ENCODE results near the gene TFR2.
A peak's percentile ranks its signal among the peaks of the same experiment; 100 is the strongest.

The TFR2 gene

DNA sequence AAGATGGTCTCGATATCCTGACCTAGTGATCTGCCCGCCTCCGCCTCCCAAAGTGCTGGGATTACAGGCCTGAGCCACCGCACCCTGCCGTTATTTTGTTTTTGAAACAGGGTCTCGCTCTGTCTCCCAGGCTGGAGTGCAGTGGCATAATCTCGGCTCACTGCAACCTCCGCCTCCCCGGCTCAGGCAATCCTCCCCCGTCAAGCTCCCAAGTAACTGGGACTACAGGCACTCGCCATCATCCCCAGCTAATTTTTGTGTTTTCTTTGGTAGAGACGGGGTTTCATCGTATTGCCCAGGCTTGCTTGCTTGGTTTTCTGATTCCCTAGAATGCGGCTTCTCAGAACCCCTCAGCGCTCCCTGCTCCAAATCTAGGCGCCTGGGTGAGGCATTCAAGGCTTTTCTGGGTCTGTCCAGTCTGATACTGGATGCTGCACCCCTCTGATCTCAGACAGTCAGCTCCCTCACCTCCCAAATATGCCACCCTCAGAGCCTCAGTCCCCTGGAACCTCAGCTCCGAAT is 1.3 kb downstream of the TFR2 start:
- TF ChIP-seq ZFX (IDR thresholded peaks at IDR 0.05; ENCODE audit: borderline replicate concordance), result no peak
- TF ChIP-seq, protein P1, sequence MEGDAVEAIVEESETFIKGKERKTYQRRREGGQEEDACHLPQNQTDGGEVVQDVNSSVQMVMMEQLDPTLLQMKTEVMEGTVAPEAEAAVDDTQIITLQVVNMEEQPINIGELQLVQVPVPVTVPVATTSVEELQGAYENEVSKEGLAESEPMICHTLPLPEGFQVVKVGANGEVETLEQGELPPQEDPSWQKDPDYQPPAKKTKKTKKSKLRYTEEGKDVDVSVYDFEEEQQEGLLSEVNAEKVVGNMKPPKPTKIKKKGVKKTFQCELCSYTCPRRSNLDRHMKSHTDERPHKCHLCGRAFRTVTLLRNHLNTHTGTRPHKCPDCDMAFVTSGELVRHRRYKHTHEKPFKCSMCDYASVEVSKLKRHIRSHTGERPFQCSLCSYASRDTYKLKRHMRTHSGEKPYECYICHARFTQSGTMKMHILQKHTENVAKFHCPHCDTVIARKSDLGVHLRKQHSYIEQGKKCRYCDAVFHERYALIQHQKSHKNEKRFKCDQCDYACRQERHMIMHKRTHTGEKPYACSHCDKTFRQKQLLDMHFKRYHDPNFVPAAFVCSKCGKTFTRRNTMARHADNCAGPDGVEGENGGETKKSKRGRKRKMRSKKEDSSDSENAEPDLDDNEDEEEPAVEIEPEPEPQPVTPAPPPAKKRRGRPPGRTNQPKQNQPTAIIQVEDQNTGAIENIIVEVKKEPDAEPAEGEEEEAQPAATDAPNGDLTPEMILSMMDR (IDR thresholded peaks at IDR 0.05), result no peak

DNA sequence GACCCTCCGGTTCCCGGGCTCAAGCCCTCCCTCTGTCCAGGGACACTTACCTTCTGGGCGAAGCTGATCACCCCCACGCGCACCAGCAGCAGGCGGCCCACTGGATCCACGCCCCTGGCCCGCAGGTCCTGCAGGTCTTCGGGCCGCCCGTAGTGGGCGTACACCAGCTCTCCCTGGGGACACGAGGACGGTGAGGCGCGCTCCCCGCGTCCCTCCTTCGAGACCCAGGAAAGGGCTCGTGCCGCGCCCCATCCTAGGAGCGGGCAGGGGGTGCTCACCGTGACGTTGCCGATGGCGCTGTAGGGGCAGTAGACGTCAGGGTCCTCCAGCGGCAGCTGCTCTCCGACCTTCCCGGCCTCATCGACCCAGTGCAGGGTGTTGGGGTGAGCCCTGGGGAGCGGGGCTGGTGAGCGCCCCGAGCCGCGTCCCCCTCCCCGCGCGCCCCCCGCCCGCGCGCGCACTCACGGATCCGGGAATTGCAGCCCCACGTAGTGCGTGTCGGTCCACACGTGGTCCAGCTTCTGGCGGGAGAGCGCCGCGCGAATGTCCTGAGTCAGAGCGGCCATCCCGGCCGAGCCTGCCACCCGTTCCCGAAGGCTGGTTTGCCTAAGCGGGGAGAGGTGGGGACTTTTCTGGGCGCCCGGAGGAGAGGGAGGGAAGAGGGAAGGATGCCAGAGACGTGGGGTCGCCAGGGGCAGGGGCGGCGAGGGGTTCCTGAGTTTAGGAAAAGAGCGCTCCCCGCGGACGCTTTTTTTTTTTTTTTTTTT is 8.2 kb downstream of the TFR2 start:
- TF ChIP-seq, protein P1 (IDR thresholded peaks at IDR 0.05), result peak; percentile 59
- no peak for TF ChIP-seq ZFX (IDR thresholded peaks at IDR 0.05; ENCODE audit: borderline replicate concordance)
- H3K27ac ChIP-seq, result peak overlapping the region; percentile 83

More for the DNA sequence above, 1.3 kb downstream of the TFR2 start:
- no peak overlapping the region for H3K27ac ChIP-seq

DNA sequence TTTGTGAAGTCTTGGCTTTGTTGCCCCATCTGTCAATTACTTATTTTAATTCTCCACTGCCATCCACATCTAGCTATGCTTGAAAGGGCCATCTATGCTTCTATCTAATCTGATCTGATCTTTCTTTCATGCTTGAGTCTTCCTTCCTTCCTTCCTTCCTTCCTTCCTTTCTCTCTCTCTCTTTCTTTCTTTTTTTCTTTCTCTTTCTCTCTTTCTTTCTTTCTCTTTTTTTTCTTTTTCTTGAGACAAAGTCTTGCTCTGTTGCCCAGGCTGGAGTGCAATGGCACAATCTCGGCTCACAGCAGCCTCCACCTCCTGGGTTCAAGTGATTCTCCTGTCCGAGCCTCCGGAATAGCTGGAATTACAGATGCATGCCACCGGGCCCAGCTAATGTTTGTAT is 11.3 kb downstream of the TFR2 start:
- no peak for TF ChIP-seq ZFX (IDR thresholded peaks at IDR 0.05; ENCODE audit: borderline replicate concordance)
- TF ChIP-seq, protein P1 (IDR thresholded peaks at IDR 0.05), result no peak
- H3K27ac ChIP-seq, result peak overlapping the region; percentile 44; the same call in 1 of the 2 replicates

DNA sequence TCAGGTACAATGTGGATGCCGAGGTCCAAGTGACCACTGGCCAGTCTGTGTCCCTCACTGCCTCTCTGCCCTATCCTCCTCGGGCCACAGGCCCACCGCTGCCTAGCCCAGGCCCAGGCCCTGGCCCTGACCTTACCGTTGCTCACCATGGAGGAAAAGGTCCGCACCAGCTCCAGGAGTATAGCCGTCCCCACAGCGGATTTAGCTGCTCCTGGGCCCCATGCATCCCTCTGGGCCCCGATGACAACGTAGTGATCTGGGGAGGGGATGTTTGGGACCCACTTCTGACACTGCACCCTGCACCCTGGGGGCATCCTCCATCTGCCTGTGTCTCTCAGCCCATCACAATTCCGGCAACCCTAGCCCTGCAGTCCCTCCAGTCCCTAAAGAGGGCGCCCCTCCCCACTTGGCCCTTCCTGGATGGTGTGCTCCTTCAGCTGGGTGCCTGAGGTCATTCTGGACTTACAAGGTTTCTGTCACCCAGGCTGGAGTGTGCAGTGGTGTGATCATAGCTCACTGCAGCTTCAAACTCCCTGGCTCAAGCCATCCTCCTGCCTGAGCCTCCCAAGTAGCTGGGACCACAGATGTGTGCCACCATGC is 12.1 kb downstream of the TFR2 start:
- peak overlapping the region; percentile 44 for H3K27ac ChIP-seq
- TF ChIP-seq ZFX (IDR thresholded peaks at IDR 0.05; ENCODE audit: borderline replicate concordance), result no peak
- TF ChIP-seq, protein P1 (IDR thresholded peaks at IDR 0.05), result peak; percentile 59

DNA sequence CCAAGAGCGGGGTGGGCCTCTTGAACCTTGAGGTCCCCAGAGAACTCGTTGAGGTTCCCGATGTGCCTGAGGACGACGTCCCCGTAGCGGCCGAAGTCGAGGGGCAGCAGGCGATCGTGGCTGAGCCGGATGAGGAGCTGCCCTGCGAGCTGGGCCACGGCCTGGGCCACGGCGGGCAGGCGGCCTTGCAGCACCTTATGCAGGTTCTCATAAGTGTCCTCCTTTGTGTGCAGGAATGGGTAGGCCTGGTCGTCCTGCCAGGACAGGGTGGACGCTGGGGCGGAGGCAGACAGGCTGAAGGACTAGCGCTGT is 14.2 kb downstream of the TFR2 start:
- peak overlapping the region; percentile 77 for H3K27ac ChIP-seq
- TF ChIP-seq ZFX (IDR thresholded peaks at IDR 0.05; ENCODE audit: borderline replicate concordance), result no peak
- TF ChIP-seq, protein P1 (IDR thresholded peaks at IDR 0.05), result no peak

DNA sequence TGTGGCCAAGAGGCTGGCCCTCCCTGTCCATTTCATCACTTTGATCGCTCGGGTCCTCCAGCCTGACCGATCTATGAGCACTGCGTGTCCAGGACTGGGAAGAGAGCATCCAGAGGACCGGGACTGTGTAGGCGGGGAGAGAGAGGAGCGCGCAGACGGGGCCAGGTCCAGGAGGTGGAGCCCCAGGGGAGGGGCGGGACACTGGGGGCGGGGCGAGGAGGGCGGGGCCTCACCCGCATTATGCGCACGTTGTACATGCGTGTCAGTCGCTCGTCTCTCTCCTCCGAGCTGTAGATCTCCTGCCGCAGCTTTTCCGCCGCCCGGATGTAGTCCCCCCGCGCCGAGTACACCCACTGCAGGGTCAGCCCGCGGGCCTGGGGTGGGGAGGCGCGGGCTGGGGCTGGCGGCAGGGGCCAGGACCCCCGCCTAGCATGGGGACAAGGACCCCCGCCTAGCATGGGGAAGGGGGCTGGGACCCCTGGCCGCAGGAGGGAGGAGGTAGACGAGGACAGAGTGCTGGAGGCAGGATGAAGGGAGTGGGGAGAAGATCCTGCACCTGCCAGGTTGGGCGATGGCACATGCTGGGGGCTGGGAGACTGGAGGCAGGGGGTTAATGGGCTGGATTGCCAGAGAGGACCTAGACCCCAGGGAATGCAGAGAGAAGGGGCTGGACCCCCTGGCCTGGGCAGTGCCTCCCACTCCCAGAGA is 14.7 kb downstream of the TFR2 start:
- TF ChIP-seq ZFX (IDR thresholded peaks at IDR 0.05; ENCODE audit: borderline replicate concordance), result no peak
- TF ChIP-seq, protein P1 (IDR thresholded peaks at IDR 0.05), result no peak
- peak overlapping the region; percentile 77 for H3K27ac ChIP-seq

All from 22Rv1 (cell line).